PFSK-1 (cell line): ENCODE measurements around the gene HYCC1.

Source experiments
- FOXP2 ChIP-seq: optimal IDR thresholded peaks from 2 replicates; pipeline ENCODE3; 2011; ENCODE audit warnings: borderline replicate concordance, control low read depth, inconsistent platforms; ENCODE audit not compliant: insufficient read depth; ENCODE audit errors: extremely low read length, extremely low read depth
- POLR2AphosphoS5 ChIP-seq: IDR thresholded peaks from 2 replicates; pipeline ENCODE4 v1.6.1; 2012; ENCODE audit warnings: low read depth, mild to moderate bottlenecking, control low read depth, low read length, moderate library complexity
- REST ChIP-seq, 2 experiments: IDR thresholded peaks; 2 replicates each; pipeline versions ENCODE4 v1.6.1 to v1.8.0; 2011 to 2012; ENCODE audit warnings: low read depth in 2 of 2, low read length in 2 of 2, control low read depth in 1 of 2, inconsistent platforms in 1 of 2, mild to moderate bottlenecking in 1 of 2, moderate library complexity in 1 of 2; ENCODE audit not compliant: insufficient read depth in 1 of 2
- SIN3A ChIP-seq: IDR thresholded peaks from 2 replicates; pipeline ENCODE4 v1.6.1; 2012; ENCODE audit warnings: mild to moderate bottlenecking, low read length, moderate library complexity, borderline replicate concordance; ENCODE audit not compliant: insufficient read depth
- TAF1 ChIP-seq: IDR thresholded peaks from 2 replicates; pipeline ENCODE4 v1.6.1; 2012; ENCODE audit warnings: low read length, control low read depth, borderline replicate concordance; ENCODE audit not compliant: insufficient read depth

GRCh38 chr7:23055582-23056178 is 41.8 kb upstream of the HYCC1 start:
- TF ChIP-seq REST (IDR thresholded peaks at IDR 0.05; ENCODE audit: insufficient read depth in 1 of 2, low read depth in 2 of 2, low read length in 2 of 2) (no peak), SIN3A (no peak), POLR2AphosphoS5 (no peak), FOXP2 (no peak), TAF1 (no peak)
